HEK293 (cell line): ENCODE measurements around the gene HIP1.

Source experiments
- ZNF416 ChIP-seq: fragments of 450-650 bp; formaldehyde crosslinking; IDR thresholded peaks from 2 replicates; pipeline ENCODE4 v1.5.1; 2016; ENCODE audit warnings: missing biosample characterization, missing genetic modification characterization
- ZNF830 ChIP-seq: fragments of 450-650 bp; IDR thresholded peaks from 2 replicates; pipeline ENCODE4 v1.5.0; 2018; ENCODE audit warnings: missing biosample characterization, missing genetic modification characterization, low read depth, mild to moderate bottlenecking, moderate library complexity
- TF ChIP-seq, protein P1 (sequence below): fragments of 450-650 bp; formaldehyde crosslinking; IDR thresholded peaks from 2 replicates; pipeline ENCODE4 v1.5.1; 2016; ENCODE audit warnings: missing biosample characterization, missing genetic modification characterization
- TF ChIP-seq, protein P2 (sequence below): fragments of 450-650 bp; formaldehyde crosslinking; IDR thresholded peaks from 2 replicates; pipeline ENCODE4 v1.5.1; 2016; ENCODE audit warnings: missing biosample characterization, missing genetic modification characterization
- TF ChIP-seq, protein P3 (sequence below): fragments of 450-650 bp; formaldehyde crosslinking; IDR thresholded peaks from 2 replicates; pipeline ENCODE4 v1.5.1; 2016; ENCODE audit warnings: missing biosample characterization, missing genetic modification characterization, borderline replicate concordance

DNA sequence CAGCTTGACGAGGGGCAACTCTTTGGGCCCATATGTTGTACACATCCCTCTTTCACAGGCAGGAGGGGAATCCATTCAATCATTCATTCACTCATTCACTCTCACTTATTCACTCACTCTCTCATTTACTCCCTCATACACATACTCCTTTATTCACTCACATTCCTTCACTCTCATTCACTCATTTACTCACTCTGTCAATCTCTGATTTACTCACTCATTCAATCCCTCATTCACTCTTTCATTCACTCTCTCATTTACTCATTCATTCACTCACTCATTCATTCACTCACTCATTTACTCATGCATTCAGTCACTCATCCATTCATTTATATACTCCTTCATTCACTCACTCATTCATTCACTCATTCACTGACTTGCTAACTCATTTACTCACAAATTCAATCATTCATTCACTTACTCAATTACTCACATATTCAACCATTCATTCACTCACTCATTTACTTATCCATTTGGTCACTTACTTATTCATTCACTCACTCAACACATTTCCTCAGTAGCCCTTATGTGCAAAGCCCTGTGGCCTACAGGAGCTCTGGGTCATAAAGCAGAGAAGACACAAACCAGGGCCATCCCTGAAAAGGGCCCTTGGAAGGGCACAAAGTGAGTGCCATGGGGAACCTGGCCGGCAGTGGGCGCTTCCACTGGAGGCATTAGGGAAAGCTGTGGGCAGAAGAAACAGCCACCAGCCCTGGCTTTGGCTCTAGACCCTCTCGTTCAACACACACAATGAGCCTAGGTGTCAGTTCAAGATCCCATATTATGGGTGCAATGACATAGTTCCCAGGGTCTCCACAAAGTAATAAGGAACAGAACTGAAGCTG is 26.0 kb downstream of the HIP1 start:
- TF ChIP-seq ZNF830 (tag by site-specific recombination) (no peak), ZNF416 (no peak)
- TF ChIP-seq, protein P1, sequence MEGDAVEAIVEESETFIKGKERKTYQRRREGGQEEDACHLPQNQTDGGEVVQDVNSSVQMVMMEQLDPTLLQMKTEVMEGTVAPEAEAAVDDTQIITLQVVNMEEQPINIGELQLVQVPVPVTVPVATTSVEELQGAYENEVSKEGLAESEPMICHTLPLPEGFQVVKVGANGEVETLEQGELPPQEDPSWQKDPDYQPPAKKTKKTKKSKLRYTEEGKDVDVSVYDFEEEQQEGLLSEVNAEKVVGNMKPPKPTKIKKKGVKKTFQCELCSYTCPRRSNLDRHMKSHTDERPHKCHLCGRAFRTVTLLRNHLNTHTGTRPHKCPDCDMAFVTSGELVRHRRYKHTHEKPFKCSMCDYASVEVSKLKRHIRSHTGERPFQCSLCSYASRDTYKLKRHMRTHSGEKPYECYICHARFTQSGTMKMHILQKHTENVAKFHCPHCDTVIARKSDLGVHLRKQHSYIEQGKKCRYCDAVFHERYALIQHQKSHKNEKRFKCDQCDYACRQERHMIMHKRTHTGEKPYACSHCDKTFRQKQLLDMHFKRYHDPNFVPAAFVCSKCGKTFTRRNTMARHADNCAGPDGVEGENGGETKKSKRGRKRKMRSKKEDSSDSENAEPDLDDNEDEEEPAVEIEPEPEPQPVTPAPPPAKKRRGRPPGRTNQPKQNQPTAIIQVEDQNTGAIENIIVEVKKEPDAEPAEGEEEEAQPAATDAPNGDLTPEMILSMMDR (tag by site-specific recombination): no peak
- TF ChIP-seq, protein P2, sequence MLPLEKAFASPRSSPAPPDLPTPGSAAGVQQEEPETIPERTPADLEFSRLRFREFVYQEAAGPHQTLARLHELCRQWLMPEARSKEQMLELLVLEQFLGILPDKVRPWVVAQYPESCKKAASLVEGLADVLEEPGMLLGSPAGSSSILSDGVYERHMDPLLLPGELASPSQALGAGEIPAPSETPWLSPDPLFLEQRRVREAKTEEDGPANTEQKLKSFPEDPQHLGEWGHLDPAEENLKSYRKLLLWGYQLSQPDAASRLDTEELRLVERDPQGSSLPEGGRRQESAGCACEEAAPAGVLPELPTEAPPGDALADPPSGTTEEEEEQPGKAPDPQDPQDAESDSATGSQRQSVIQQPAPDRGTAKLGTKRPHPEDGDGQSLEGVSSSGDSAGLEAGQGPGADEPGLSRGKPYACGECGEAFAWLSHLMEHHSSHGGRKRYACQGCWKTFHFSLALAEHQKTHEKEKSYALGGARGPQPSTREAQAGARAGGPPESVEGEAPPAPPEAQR (tag by site-specific recombination): no peak
- TF ChIP-seq, protein P3, sequence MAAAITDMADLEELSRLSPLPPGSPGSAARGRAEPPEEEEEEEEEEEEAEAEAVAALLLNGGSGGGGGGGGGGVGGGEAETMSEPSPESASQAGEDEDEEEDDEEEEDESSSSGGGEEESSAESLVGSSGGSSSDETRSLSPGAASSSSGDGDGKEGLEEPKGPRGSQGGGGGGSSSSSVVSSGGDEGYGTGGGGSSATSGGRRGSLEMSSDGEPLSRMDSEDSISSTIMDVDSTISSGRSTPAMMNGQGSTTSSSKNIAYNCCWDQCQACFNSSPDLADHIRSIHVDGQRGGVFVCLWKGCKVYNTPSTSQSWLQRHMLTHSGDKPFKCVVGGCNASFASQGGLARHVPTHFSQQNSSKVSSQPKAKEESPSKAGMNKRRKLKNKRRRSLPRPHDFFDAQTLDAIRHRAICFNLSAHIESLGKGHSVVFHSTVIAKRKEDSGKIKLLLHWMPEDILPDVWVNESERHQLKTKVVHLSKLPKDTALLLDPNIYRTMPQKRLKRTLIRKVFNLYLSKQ: no peak
